DMS114 treated with DMSO at 0.1 percent for 48 hours (cell line): ENCODE data around the gene LRIG3.
"Not testable (repeated sequence)": the region's sequence is repeated elsewhere in the genome, so short reads cannot be mapped to it uniquely, and the experiment has no call there.

Source experiments
- DNase-seq: peaks from one replicate; lab custom pipeline; 2025; ENCODE audit not compliant: unreplicated experiment; lab: John Stamatoyannopoulos, UW

LRIG3 gene

DNA sequence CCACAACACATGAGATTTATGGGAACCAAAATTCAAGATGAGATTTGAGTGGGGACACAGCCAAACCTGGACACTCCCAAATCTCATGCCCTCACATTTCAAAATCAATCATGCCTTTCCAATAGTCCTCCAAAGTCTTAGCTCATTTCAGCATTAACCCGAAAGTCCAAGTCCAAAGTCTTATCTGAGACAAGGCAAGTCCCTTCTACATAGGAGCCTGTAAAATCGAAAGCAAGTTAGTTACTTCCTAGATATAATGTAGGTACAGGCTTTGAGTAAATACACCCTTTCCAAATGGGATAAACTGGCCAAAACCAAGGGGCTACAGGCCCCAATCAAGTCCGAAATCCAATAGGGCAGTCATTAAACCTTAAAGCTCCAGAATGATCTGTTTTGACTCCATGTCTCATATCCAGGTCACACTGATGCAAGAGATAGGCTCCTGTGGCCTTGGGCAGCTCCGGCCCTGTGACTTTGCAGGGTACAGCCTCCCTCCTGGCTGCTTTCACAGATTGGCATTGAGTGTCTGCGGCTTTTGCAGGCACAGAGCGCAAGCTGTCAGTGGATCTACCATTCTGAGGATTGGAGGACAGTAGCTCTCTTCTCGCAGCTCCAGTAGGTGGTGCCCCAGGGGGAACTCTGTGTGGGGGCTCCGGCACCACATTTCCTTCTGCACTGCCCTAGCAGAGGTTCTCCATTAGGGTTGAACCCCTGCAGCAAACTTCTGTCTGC lies 60.1 kb downstream of the LRIG3 start:
- no peak for DNase-seq

DNA sequence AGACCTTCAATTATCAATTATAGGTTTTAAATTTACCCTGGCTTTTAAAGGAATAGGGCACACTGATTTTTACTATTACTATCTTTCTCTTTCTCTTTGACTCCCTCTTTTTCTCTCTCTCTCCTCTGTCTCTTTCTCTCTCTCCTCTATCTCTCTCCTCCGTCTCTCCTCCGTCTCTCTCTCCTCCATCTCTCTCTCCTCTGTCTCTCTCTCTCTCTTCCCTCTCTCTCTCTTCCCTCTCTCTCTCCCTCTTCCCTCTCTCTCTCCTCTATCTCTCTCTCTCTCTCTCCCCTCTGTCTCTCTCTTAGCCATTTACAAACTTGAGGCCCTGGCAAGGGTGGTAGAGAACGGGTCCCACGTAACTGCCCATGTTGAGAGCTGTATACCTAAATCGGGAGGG lies 62.3 kb downstream of the LRIG3 start:
- DNase-seq = no peak

DNA sequence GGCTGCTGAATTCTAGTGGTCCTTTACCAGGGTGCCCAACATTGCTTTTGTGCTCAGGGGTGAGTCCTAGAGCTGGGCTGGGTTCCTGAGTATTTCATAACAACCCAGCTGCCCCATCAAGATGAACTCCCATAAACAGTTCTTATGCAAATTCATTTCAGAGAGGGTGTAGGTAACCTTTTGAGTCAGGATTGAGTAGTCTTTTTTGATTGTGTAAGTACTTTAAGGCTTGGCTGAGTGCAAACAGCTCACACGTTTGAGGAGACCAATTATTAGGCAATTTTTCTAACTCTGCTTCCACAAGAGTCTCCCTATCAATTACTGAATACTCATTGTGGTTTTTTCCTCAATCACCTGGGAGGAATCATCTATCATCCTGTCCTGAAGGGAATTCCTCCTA lies 63.1 kb downstream of the LRIG3 start:
- DNase-seq = not testable (repeated sequence)

DNA sequence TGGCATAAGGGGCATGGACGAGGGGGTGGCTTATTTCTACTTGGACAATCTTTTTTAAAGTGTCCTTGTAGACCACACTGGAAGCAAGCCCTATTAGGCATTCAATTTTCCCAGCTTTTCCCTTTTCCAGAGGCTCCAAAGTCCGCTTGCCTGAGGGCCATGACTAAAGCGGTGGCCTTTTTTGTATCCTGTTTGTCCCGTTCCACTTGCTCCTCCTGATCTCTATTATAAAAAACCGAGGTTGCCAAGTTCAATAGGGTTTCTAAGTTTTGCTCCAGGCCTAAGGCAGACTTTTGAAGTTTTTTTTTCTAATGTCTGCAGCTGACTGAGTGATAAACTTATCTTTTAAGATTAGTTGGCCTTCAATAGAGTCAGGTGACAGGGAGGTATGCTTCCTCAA lies 64.7 kb downstream of the LRIG3 start:
- DNase-seq = not testable (repeated sequence)

DNA sequence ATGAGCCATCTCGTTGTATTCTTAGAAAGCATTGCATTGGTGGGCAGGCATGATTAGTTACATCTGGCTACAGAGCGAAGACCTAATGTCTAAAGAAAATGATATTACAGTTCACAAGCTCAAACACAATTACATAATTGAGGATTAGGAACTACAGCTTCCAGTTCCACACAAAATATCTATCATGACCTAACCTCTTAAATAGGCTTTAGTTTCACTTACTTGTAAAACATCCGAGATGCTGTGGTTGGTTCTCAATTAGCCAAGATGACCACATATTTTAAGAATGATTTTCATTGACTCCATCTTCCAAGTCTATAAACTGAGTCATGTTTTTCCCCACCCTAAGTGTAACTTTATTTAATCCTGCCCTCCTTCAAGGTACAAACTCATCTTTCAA lies 69.5 kb downstream of the LRIG3 start:
- no peak for DNase-seq

DNA sequence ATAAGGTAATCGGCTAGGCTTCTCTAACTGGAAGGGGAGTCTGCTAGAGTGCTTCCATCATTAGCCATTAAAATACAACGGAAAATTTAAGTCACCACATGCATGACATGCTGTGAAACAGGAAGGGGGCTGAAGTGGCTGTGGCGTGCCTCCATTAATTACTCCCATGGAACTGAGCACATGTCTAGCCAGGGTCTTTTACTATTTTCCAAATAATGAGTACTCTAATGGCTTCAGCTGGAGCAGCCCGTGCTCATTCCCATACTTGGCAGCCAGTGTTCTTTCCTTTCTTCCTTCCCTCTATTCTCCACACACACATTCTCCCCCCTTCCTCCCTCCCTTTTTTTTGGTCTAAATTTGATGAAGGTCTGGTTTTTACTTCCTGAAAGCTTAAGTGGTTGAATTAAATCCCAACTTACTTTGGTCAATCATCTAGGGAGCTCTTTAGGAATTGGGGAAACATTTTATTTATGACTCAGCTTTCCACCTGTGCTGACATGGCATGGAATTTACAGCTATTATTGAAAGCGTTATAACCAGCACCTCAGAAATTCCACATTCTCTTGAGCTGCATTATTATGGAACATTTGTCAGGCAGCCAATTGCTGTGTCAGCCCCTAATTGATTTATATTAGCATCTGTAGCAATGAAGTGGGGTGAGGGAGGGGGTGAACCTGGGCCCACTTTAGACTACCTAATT lies 72.3 kb downstream of the LRIG3 start:
- DNase-seq = no peak

DNA sequence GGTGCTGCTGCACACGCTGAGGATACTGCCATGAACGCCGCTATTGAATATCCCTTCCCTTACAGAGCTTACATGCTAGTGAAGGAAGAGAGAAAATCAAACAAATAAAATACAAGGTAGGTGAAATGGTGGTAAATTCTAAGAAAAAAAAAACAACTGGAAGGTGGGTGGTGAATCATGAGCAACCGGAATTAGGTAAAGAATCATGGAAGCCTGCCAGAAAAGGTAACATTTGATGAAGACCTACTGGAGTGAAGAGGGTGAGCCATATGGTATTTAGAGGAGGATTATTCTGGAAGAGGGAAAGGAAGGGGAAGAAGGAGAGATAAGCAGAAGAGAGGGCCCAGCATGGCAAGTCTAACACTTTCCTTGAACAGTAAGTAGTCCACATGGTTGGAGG lies 76.1 kb downstream of the LRIG3 start:
- no peak for DNase-seq

DNA sequence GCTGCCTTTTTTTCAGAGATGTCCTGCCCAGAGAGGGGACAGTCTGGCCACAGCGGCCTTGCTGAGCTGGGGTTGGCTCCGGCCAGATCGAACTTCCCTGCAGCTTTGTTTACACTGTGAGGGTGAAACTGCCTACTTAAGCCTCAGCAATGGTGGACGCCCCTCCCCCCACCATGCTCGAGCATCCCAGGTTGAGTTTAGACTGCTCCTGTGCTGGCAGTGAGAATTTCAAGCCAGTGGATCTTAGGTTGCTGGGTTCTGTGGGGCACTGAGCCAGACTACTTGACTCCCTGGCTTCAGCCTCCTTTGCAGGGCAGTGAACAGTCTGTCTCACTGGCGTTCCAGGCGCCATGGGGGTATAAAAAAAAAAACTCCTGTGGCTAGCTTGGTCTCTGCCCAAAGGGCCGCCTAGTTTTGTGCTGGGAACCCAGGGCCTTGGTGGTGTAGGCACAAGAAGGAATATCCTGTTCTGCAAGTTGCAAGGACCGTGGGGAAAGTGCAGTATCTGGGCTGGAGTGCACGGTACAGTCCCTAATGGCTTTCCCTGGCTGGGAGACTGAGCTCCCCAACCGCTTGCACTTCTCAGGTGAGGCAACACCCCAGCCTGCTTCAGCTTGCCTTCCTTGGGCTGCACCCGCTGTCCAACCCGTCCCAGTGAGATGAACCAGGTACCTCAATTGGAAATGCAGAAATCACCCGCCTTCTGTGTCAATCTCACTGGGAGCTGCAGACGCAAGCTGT lies 79.1 kb downstream of the LRIG3 start:
- DNase-seq = no peak

DNA sequence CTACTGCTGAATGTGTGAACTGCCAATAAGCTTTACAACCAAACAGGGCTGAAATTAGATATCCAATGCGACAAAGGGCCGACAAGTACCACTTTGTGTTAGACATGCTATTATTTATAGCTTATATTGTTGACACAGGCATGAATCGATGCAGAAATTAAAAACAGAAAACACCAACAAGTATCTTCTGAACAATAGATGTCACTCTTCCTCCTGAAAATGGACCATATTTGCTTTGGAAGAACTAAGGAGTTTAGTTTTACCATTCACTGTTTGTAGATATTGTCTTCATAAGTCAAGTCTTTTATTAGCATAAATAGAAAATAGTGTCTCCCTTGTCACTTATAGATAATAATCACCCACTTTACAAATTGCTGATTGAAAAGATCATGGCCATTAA lies 86.5 kb downstream of the LRIG3 start:
- no peak for DNase-seq

DNA sequence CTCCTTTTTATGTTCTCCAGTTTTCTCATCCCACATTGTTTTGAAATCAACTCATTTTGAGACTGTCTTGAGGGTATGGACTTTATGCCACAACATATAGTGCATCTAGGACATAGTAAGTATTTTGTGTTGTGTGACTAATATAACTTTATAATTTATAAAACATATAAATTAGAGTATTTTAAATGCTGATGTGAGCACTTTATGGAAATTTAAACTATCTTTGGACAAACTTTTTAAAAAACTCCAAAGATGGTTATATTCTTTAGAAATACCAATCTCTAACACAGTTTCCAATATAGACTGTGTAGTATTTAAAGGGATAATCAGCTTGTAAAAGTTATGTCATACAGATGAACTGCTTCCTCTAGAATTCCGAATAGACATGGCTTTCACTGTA lies 87.4 kb downstream of the LRIG3 start:
- no peak for DNase-seq
